ENCODE measurements around the gene METAP1D. TPM values are rescaled to one million over a fixed set of nuclear protein-coding genes. Genes with fewer than 3 reads are reported as not detected.

The METAP1D gene
- total RNA-seq, 1 experiment from 2014 or later = 5.2 TPM

DNA sequence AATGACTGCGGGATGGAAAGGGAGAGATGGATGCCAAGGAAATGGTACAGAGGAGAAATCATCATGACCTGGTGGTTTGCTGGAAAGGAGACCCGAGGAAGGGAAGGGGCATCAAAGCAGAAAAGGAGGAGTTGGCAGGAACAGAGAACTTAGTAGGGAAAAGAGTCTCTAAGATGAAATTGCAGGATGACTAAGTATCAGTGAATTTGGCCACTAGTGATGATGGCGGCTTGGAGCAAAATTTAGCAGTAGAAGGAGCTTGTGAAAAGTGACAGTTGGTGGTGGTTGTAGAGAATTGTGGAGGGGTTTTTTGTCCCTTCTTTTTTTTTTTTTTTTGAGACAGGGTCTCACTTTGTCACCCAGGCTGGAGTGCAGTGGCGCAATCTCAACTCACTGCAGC is 10.1 kb downstream of the METAP1D start:
- Mint-ChIP-seq H3K27ac (peak overlapping the region in 1 of 3 experiments; percentile 10; a peak in 1 of 7 replicates), H3K36me3 (ENCODE audit: insufficient read depth in 1 of 3, low read depth in 3 of 3) (peaks cover 0 to 1% (median 0%) of the 10 kb centered on the region in 3 experiments; a peak in 1 of 7 replicates)

More for the DNA sequence above, 10.1 kb downstream of the METAP1D start:
- Histone ChIP-seq H4K8ac (replicated peaks; ENCODE audit: insufficient read length, low read depth, low read length) (no peak overlapping the region), H3K14ac (ENCODE audit: insufficient read depth, low read length) (no peak overlapping the region), H2BK5ac (ENCODE audit: insufficient read length, low read length) (no peak overlapping the region), H3K79me2 (ENCODE audit: insufficient read depth, low read length) (peaks cover 2% of the 10 kb centered on the region; the same call in 1 of the 2 replicates), H3K27ac (ENCODE audit: insufficient read length, low read depth, low read length) (no peak overlapping the region), H3T11ph (ENCODE audit: low read length) (no peak overlapping the region), H3K4ac (ENCODE audit: low read depth, low read length) (no peak overlapping the region), H4K91ac (ENCODE audit: insufficient read length, low read depth, low read length) (no peak overlapping the region), H2BK20ac (ENCODE audit: low read depth, low read length, poor library complexity, severe bottlenecking) (no peak overlapping the region), H3K9me3 (ENCODE audit: control insufficient read depth, low read depth, low read length) (no peaks in the 10 kb centered on the region), H3K4me2 (ENCODE audit: insufficient read depth, insufficient read length, low read length) (no peak overlapping the region), H3K23ac (ENCODE audit: insufficient read length, low read depth, low read length) (no peak overlapping the region), H3K23me2 (ENCODE audit: insufficient read length, low read depth, low read length, poor library complexity, severe bottlenecking) (no peaks in the 10 kb centered on the region), H3K27me3 (ENCODE audit: insufficient read depth, low read length) (no peaks in the 10 kb centered on the region), H3K56ac (ENCODE audit: insufficient read length, low read depth, low read length) (no peak overlapping the region), H2AK5ac (ENCODE audit: insufficient read length, low read length) (no peak overlapping the region), H3K9ac (ENCODE audit: extremely low read depth, insufficient read length, low read length) (no peak overlapping the region), H3K79me1 (ENCODE audit: insufficient read depth, low read depth, low read length, poor library complexity, severe bottlenecking) (no peaks in the 10 kb centered on the region), H4K20me1 (ENCODE audit: control insufficient read depth, insufficient read depth, insufficient read length) (no peaks in the 10 kb centered on the region), H2BK120ac (ENCODE audit: low read depth, low read length, poor library complexity, severe bottlenecking) (no peak overlapping the region), H3K18ac (ENCODE audit: insufficient read length, low read depth, low read length) (no peak overlapping the region), H3K4me1 (ENCODE audit: insufficient read depth, low read length) (peaks cover 3% of the 10 kb centered on the region; the same call in 1 of the 2 replicates), H2BK15ac (ENCODE audit: low read depth, low read length) (0 out of 2 replicates have a peak overlapping the region, but pooled peaks have one; percentile 93), H2BK12ac (ENCODE audit: insufficient read length, low read depth, low read length) (no peak overlapping the region), H4K5ac (ENCODE audit: insufficient read length, low read depth, low read length) (no peak overlapping the region), H2AFZ (ENCODE audit: low read length) (no peak overlapping the region)
- peaks cover 17 to 18% of the 10 kb centered on the region in 2 experiments for H3K4me1 Mint-ChIP-seq
- WGBS (ENCODE audit: extremely low coverage, insufficient read length, low lambda C conversion rate) = no CpG with 5 or more reads among the region's 4 CpGs
- no peaks in the 10 kb centered on the region; the same call in 1 of the 2 replicates for H3K27me3 Mint-ChIP-seq (ENCODE audit: low read depth)
- H3K4me3 Mint-ChIP-seq = no peak overlapping the region
- no peak for DNase-seq
- no peaks in the 10 kb centered on the region for H3K9me3 Mint-ChIP-seq
- TF ChIP-seq, protein P1, sequence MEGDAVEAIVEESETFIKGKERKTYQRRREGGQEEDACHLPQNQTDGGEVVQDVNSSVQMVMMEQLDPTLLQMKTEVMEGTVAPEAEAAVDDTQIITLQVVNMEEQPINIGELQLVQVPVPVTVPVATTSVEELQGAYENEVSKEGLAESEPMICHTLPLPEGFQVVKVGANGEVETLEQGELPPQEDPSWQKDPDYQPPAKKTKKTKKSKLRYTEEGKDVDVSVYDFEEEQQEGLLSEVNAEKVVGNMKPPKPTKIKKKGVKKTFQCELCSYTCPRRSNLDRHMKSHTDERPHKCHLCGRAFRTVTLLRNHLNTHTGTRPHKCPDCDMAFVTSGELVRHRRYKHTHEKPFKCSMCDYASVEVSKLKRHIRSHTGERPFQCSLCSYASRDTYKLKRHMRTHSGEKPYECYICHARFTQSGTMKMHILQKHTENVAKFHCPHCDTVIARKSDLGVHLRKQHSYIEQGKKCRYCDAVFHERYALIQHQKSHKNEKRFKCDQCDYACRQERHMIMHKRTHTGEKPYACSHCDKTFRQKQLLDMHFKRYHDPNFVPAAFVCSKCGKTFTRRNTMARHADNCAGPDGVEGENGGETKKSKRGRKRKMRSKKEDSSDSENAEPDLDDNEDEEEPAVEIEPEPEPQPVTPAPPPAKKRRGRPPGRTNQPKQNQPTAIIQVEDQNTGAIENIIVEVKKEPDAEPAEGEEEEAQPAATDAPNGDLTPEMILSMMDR (conservative IDR thresholded peaks at IDR 0.05) = no peak
